NCI-H2171 (cell line): ENCODE measurements around the gene GPC6.

Experiments
- DNase-seq: peaks from one replicate; lab custom pipeline; 2025; lab: John Stamatoyannopoulos, UW

The GPC6 gene

GRCh38 chr13:93966267-93966936 lies 739.8 kb downstream of the GPC6 start:
- no peak for DNase-seq

DNA sequence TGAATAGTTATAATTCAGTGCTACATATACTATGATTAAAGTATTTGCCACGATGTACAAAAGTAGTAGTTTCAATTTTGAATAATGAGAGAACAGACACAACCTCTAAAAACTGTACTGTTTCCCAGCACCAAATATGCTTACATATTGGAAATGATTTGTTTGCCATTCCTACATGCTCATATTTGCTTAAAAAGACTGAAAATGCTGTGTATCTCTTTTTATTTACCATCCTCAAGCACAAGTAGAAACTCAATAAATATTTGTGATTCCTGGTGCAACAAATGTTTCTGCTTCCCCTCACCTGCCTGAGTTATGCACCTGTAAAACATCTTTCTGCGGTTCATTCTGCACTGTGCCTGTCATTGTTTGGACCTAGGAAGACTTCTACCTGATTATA lies 740.7 kb downstream of the GPC6 start:
- no peak for DNase-seq

- DNase-seq, result no peak
Measured at GRCh38 chr13:93975242-93975641, 748.6 kb downstream of the GPC6 start.

DNA sequence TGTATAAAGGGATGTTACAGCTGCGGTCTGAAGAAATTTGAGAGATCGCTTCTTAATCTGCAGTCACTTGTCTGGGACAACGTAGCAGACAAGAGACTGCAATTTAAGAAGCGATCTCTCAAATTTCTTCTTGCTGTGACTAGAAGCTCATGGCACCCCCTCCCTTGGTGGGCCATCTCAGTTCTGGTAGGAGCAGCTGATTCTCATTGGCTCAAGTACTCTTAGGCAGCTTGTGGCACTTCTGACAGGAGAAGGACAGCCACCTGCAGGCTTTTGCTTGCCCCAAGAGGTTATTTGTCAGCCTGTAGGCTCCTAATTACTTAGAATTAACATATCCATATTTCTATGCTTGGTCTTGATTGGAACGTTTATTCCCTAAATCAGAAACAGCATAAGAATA lies 749.9 kb downstream of the GPC6 start:
- DNase-seq, result peak; percentile 78

DNA sequence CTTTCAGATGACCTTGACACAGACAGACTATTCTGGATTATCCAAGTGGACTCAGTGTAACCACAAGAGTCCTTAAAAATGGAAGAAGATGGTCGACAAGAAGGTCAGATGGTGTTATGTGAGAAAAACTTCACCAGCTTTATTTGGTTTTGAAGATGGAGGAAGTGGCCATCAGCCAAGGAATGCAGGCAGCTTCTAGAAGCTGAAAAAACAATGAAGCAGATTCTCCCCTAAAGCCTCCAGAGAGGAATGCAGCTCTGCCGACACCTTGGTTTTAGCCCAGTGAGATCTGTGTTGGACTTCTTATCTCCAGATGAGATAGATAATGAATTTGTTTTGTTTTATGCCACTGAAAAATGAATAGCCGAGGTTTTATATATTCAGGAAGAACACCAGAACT lies 751.4 kb downstream of the GPC6 start:
- no peak for DNase-seq

- no peak for DNase-seq
Measured at GRCh38 chr13:93981426-93981977, 754.9 kb downstream of the GPC6 start.

GRCh38 chr13:93982179-93982918 lies 755.7 kb downstream of the GPC6 start:
- no peak for DNase-seq

DNA sequence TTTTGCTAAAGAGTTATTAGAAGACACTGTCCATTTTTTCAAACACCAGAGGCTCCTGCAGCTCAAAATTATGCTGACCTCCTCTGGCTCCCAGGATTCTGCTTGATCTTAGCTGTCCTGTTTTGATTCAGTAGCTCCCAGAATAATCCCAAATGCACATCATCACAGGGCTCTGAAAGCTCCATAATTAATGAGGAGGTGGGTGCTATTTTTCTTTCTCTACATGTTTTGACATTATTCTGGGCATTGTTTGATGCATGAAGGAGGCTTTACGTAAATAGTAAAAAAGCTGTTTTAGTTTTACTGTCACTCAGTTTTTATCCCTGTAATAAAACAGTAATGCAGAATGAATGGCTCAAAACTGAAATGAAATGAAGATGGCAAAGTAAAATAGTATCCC lies 757.4 kb downstream of the GPC6 start:
- DNase-seq, result no peak

GRCh38 chr13:93984876-93985275 lies 758.3 kb downstream of the GPC6 start:
- DNase-seq, result no peak

DNA sequence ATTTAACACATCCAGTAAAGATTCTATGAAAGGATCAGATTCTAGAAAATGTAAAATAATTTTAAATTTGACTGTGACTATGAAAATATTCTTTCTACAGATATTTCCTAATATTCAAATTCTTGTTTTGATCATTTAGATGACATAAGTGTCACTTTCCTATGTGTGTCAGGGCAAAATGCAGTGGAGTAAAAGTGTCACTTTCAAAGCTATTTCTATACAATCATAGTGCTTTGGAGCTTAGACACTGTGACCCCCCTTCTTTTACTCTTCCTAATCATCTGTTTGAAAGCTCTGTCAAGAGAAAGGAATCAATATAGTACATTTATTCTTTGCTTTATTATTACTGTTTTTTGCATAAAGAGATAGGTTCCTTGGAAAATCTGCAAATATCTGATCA lies 760.9 kb downstream of the GPC6 start:
- no peak for DNase-seq

- no peak for DNase-seq
Measured at GRCh38 chr13:93991569-93991968, 765.0 kb downstream of the GPC6 start.

- DNase-seq, result no peak
Measured at GRCh38 chr13:93996481-93996880, 769.9 kb downstream of the GPC6 start.

- no peak for DNase-seq
Measured at GRCh38 chr13:94006296-94006695, 779.7 kb downstream of the GPC6 start.

GRCh38 chr13:94007072-94007471 lies 780.5 kb downstream of the GPC6 start:
- DNase-seq, result no peak

DNA sequence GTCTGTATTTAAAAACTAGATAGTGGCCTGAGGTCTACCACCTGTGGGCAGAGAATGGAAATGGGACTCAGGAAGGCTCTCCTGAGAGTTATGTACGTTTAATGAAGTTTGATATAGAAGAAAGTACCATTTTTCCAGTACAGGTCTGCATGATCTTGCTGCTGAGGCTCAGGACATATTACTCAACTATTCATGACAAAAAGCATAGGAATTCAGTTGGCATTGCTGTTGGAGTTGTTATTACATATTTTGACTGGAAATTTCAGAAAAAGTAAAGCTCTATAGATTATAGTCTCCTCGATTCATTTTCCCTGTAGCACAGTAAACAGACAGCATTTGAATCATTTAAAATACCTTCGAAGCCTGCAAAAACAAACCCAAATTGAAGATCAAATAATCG lies 783.1 kb downstream of the GPC6 start:
- DNase-seq, result no peak

GRCh38 chr13:94014461-94014860 lies 787.9 kb downstream of the GPC6 start:
- DNase-seq, result no peak

- DNase-seq, result no peak
Measured at GRCh38 chr13:94020426-94020825, 793.8 kb downstream of the GPC6 start.

DNA sequence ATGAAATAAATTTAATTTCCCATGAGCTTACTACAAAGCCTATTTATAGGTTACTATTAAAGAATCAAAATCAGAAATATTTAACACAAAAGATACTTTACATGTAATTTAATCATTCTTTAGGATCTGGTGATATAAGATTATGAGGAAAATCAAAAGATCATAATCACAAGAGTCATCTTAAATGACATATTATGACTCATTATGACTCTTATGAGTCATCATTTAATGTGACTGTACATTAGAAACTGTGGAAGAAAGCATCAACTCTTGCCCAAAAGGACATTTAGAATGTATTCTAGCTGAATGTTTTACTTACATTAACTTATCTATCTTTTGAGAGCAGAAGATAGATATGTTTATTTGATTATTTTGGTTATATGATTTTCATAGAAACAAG lies 794.2 kb downstream of the GPC6 start:
- no peak for DNase-seq

DNA sequence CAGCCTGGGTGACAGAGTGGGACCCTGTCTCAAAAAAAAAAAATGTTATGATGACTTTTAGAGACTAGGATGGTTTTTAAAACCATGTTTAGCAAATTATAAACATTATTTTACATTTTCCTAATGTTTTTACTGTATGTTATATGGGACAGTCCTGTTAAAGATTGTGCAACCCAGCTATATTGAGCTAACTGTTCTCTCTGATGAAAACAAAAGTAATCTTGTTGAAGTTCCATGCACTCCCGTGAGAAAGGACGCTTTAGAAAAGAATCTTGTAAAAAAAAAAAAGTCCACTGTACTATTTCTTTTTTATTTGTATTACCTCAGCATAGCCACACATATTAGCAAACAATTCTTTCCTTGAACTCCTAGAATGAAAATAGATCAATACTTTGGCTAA lies 801.6 kb downstream of the GPC6 start:
- no peak for DNase-seq

DNA sequence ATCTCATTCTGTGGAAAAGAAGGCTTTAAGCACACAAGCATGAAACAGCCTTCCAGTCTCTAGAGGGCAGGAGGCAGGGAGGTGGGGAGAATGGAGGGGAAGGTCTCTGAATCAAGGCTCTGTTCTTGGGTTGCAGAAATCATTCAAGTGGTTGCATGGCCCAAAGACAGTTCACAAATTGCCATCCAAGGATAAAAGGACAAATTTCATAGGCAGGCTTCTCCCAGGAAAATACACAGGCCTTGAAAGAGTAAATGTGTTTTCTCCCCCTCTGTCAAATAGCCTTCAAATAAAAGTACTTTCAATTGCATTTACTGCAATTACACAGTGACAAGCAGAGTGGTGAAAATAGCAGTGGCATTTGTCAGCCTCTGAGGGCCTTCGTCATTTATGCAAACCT lies 802.0 kb downstream of the GPC6 start:
- no peak for DNase-seq

- no peak for DNase-seq
Measured at GRCh38 chr13:94030415-94031119, 804.0 kb downstream of the GPC6 start.

DNA sequence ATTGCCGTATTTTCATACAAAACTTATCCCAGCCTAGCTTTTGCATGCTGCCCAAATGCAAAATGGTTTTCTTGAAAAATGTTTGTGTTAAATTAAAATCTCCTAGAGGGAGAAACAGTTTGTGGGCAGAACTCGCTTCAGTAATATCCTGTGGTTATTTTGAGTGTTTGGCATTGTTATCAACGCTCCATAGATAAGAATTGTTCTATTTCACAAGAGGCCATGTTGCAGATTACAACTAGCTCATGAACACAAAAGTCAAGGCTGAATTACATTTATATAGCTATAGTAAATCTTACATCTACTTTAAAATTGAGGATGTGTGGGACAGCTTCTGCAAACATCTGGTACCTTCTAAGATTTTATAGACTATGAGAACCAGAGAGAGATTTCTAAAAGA lies 805.0 kb downstream of the GPC6 start:
- no peak for DNase-seq

GRCh38 chr13:94033098-94033497 lies 806.5 kb downstream of the GPC6 start:
- no peak for DNase-seq
